Stimulated activated CD8-positive, alpha-beta memory T cell treated with anti-CD3 and anti-CD28 coated beads, Interleukin-7, amount 100 ng/mL, for 4 hours (primary cell): ENCODE measurements around the gene DHX15.

ENCODE experiments used
- DNase-seq, 2 donors: peaks; one replicate each; pipeline ENCODE4 v3.0.0-alpha.2; 2020; ENCODE audit warnings: low read depth in 2 of 2

Gene DHX15

DNA sequence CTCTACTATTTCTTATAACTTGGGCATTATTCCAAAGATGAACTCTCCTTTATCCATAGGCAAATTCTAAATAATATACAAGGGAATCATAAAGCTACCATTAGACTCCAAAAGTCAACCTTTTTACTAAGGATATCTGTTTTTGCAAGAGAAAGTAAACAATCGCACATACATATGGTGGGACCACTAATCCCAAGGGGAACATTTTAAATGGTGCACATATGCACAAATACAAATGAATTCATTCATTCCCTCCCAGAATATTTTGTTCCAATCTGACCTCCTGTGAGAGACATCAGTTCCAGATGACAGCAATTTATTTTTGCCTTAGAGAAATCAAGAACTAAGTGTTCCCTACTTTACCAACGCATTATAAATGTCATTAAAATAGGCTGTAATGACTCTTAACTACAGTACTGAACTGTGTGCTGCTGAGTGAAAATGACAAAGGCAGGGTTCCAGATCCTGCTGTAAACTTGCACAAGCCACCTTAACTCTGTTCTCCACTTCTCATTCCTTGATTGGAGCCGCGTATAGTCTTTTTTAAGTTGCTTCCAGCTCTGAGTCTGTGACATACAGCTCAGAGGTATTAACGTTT is 2.0 kb downstream of the DHX15 start:
- DNase-seq, result no peak

DNA sequence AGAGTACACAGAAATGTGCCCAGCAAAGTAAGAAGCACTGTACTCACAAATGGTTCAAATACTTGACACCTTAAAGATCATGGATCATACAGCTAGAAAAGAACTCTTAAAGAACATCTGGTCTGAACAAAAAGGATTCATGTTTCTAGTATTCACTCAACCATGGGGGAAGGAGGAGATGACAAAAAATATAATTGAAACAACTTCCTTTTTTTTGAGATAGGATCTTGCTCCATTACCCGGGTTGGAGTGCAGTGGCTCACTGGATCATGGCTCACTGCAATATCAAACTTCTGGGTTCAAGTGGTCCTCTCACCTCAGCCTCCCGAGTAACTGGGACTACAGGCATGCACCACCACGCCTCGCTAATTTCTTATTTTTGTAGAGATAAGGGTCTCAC is 6.0 kb downstream of the DHX15 start:
- DNase-seq, result no peak

DNA sequence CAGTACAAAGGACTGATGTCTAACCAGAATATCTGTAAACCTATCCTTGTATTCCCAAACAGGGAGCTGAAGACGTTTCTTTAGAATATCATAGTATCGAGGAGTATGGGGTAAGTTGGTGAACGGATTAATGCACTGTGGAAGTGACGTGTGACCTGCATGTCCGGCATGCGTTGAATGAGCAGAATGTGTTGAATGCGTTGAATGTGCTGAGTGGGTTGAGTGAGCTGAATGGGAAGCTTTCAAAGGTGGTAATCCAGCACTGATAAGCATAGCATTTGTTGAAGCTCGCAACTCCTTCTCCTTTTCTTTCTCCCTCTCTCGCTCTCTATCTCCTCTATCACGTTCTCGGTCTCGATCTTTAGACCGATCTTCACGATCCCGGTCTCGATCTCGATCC is 8.1 kb downstream of the DHX15 start:
- no peak for DNase-seq

DNA sequence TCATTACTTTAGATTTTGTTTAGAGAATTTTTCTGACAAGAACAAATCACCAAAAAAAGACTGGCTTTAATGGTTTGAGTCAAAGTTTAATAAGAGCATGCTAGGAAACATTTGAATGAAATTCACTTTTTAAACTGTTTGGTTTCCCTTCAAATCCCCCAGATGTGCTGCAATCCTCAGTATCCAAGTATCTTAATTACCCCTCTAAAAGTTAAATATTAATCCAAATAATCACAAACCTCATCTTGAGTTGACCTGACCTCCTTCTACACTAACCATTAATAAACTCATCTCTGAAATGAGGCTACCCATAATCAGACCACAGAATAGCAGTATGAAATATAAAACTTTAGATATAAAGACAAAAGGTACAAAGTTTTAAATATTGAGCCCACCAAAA is 10.1 kb downstream of the DHX15 start:
- no peak for DNase-seq

DNA sequence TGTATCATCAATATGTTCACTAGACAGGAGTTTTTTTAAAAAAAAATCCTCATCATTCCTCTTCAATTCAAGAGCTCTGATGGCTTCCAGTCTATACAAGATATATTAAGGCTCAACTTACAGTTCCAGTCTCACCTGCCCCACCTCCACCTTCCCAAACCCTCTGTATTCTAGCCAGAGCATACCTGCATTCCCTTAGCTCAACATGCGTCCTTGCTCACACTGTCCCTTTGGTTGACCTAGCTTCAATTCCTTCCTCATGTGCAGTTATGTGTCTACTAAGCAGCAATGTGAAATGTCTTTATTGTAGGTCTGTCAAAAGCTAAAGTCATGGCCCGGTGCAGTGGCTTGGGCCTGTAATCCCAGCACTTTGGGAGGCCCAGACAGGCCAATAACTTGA is 10.8 kb downstream of the DHX15 start:
- no peak for DNase-seq

DNA sequence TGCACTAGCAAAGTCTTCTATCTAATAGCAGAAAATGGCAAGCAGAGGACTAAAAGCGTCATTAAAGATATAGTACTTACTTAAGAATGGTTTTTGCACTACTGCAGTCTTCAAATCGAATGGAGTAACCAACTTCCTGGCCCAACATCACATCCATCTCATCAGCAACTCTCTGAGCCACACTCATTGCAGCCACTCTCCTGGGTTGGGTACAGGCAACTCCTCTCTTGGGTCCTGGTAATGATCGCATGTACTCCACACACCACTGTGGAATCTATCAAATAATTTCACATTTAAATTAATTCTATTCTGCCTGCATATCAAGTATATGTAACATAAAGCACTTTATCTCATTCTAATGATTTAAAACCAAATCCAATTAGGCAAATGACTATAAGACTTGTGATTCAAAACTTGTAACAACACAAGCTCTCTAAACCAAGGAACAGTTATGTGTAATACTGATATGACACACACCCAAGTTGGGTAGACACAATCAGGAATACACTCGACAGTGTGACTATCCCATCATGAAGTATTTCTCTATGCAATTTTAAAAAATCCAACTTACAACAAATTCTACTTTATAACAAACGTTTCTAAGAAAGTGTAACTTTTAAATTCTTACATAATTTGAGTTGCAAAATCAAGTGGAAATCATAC is 13.6 kb downstream of the DHX15 start:
- no peak for DNase-seq

DNA sequence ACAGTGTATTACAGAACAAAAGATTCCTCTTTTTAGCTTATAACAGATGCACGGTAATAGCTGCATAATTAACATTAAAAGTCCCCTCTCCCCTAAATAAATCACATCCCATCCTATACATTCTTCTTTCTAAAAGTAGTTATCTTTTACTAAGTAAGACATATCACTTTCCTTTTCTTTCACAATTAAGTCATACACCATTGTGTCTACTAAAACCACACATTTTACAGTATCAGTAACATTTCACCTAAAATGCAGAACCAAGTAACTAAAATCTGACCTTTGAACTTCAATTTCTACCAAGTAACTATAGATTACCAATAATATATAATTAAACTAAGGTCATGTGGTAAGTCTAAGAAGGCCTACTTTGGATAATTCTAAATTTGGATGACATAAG is 14.2 kb downstream of the DHX15 start:
- no peak for DNase-seq

DNA sequence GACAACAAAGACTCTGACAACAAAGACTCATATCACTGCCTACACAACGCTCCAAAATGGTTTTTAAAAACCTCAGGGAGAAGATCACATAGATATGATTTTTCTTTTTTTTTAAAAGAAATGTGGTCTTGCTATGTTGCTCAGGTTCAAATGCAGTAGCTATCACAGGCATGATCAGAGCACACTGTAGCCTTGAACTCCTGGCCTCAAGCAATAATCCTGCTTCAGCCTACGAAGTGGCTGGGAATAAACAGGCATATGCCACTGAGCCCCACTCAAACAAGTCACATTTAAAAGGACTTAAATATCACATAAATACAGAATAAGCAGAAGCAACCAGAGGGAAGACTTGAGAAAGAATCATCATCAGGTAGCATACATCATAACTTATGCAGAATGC is 14.7 kb downstream of the DHX15 start:
- DNase-seq, result no peak

DNA sequence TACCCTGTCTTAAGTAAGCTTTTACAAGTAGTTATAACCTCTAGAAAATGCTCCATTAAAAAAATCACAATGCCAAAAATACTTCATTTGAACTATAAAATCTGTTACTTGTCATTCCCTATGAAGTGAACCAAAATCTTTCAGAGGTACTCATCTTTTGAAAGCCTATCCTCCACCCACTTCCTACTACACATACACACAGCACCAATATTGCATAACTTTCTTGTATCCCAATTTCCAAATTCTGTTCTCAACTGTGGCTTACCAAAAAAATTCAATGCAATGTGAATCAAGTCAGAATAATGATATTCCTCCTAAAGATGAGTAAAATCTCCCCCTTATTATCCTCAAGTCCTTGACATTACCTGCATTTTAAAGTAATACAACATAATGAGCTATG is 15.9 kb downstream of the DHX15 start:
- no peak for DNase-seq

DNA sequence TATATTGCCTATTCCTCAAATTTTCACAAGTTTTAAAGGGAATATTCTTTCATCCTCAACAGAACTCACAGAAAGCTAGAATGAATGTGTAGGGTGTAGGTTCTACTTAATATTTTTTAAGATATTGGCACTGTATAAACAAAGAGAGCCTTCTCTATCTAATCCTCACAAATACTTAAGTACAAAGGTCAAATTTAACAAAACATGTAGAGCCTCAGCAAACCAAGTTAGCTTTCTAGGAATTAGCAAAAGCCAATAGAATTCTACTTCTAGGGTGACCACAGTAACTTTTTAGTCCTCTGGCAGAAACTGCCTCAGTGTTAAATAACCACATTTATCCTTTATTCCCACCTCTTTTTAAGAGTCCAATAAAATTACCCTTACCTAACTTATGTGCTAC is 19.3 kb downstream of the DHX15 start:
- no peak for DNase-seq

DNA sequence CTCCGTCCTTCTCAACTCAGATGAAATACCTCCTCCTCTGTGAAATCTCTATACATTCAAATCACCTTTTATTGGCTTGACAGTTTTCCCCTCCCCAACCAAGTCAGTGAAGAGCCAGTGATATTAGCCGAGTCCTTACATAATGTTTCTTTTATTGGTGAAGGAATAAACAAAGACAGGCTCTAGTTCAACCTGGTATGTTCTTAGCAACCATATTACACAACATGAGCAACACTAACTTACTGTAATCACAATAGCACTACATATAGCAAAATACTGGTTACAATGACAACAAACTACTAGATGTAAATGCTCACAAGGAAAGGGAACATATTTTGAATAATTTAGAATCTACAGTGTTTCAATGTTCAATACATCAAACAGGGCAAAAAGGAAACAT is 19.9 kb downstream of the DHX15 start:
- no peak for DNase-seq

DNA sequence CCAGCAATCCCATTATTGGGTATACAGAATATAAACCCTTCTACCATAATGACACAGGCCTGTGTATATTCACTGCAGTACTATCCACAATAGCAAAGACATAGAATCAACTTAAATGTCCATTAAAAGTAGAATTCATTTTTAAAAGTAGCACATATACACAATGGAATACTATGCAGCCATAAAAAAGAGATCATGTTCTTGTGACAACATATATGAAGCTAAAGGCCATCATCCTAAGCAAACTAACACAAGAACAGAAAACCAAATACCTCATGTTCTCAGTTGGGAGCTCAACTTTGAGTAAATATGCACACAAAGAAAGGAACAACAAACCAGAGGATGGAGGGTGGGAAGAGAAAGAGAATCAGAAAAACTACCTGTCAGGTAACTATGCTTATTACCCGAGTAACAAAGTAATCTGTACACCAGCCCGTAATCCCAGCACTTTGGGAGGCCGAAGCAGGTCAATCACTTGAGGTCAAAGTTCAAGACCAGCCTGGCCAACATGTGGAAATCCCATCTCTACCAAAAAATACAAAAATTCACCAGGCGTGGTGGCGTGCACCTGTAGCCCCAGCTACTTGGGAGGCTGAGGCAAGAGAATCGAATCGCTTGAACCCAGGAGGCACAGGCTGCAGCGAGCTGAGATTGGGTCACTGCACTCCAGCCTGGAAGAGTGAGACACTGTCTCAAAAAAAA is 22.8 kb downstream of the DHX15 start:
- DNase-seq, result no peak

DNA sequence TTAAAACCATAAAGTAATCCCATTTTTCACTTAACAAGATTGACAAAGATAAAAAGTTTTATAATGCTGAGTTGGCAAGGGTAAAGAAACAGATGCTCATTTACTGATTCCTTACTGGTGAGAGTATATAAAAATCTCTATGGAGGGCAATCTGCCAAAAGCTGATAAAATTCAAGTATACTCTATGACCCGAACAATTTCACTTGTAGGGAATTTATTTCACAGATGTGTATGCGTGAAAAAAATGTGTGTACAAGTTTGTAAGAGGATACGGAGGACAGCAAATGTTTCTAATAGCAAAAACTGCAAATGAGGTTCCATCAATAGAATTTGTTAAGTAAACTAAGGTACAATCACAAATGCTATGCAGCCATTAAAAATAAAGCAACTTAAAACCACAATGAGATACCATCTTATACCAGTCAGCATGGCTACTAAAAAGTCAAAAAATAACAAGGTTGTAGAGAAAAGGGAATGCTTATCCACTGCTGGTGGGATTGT is 23.4 kb downstream of the DHX15 start:
- no peak for DNase-seq

DNA sequence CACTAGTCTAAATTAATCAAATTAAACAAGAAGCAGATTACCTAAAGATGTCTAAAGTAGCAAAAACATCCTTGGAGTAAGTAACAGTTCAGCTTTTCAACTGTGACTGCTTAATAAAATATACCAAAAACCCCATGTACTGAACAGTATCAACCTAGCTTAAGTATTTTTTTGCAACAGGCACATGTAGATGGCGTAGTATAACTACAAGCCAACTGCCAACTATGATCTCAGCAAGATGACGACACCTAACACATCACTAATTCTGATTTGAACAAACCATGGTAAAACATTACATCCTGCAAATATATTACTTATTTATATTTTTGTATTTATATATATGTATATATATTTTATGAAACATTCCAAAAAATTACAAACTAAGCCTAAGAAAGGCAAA is 24.5 kb downstream of the DHX15 start:
- no peak for DNase-seq

DNA sequence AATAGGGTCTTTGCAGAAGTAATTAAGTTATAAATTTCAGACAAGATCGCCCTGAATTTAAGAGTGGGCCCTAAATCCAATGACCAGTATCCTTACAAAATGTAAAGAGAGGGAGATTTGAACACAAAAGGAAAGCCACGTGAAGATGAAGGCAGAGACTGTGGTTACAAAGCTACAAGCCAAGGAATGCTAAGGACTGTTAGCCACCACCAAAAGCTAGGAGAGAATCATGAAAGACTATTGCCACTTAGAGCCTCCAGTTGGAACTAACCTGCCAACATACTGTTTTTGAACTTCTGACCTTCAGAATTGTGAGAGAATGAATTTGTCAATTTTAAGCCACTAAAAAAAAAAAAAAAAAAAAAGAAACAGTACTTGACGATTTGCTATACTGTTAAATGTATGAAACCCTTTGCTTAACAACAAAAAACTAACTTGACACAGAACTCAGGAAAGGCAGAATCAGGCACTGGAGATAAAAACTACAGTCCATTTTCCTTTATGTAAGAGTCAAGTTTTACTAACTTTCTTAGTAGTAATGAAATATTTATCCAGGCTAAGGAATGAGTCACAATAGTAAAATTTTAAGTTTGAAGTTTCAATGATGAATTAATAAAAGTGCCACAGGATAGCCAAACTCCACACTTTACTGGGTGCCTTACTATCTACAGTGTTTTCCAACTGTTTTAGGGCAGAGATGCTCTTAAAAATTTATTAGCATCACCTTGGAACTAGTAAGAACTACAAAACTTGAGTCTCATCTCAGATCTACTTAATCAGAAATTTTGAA is 25.1 kb downstream of the DHX15 start:
- no peak for DNase-seq

DNA sequence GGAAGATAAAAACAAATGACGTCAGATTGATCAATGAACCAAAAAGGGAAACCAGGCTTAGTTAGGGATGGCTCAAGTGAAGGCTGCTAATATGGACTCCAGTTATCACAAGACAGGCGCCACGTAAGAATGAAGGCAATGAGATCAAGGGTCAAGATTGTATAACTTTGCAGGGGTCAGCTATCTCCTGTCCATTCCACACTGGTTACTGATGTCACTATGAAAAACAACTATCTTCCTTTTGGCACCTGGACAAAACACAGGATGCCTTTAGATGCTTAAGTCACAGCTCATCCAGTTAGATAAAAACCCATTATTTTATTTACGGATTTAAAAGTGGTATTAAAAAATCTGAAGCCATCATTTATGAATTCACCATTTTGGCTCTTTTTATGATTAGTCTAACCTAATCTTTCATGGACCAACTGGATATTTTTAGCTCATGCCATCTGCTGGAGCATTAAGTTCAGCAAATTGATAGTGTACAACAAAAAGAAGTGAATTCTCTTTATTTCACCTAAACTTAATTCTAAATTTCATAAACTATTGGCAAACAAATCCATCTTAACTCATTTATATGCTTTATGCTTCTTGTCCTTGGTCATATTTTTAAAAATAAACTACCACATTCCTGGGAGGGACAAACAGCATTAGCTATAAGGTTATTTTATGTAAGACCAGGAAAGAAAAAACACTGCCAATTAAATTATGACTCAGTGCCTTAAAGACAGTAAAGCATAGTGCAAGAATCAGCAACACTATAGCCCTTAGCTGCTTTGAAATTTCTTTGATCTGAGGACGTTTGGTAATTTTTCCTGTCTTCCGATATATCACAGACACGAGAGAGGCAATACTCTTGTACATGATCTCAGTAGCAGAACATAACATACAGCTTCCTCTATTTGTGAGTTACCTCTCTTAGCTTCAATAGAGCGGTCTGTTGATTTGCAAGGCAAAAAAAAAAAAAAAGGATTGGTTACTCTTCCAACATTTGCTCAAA is 27.0 kb downstream of the DHX15 start:
- no peak for DNase-seq

DNA sequence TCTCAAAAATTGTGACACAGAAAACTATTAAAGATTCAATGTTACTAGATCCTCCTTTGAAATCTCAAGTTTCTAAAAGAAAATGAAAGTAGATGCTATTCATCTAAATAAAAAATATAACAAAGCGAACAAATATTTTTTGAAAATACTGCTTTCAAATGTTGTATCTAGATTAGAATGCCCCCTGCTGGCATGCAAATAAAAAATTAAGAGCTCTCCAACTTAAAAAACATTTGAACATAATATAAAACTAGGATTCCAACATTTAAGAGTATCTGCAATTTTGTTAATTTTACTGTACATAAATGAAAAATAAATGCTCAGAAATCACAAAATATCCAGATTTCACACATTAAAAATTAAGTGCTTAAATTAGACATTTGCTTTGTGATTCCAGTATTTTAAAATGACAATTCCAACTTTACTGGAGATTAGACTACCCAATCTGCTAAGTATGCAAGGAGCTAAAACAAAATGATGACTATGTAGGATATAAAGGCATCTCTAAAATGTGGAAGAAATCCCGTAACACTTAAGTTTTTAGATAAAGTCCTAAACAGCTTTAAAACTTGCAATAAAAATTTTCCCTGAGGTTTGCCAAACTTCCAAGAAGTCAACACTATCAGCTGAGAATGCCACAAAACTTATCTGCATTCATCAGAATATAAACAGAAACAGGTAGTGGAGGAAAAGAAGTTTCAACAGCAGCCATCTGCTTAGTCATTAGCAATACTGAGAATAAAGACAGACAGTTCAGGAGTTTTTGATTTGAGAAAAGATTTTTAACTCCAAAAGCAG is 32.7 kb downstream of the DHX15 start:
- DNase-seq, result no peak

DNA sequence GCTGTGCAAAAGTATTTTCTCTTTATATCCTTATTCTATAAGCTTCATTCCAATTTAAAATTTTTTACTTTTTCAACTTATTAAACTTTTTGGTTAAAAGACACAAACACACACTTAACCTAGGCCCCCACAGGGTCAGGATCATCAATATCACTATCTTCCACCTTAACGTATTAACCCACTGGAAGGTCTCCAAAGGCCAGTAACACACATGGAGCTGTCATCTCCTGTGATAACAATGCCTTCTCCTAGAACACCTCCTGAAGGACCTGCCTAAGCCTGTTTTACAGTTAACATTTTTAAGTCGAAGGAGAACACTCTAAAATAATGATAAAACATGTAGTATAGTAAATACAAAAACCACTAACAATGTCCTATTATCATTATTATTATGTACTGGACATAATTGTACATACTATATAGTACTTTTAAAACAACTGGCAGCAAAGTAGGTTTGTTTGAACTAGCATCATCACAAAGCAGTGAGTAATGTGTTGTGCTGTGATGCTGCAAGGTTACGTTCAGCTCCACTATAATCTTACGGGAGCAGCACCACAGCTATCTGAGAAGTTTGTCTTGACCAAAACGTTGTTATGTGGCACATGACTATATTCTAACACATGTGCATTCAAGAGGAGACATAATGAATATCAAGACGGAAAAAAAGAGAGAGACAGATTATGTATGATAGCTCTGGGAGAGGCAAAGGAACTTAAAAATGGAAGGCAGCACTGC is 33.7 kb downstream of the DHX15 start:
- DNase-seq, result no peak

DNA sequence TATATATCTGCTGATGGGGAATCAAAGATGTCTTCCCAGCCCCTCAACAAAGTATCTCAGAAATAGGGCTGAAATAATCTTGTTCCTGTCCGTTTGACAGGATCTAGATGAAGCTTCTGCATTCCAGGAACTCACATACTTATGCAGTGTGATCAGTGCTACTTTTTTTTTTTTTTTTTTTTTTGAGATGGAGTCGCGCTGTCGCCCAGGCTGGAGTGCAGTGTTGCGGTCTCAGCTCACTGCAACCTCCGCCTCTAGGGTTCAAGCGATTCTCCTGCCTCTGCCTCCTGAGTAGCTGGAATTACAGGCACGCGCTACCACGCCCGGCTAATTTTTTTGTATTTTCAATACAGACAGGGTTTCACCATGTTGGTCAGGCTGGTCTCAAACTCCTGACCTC is 36.4 kb downstream of the DHX15 start:
- DNase-seq, result no peak
